Epithelial cell of proximal tubule (primary cell): ENCODE data around the gene PDZRN4. TPM values are rescaled to one million over a fixed set of nuclear protein-coding genes. Genes with fewer than 3 reads are reported as not detected.

Experiments
- DNase-seq: peaks from one replicate; pipeline ENCODE4 v3.0.0-alpha.2; 2011; ENCODE audit warnings: low read depth
- H3K4me3 ChIP-seq: 2 replicates; pipeline ENCODE4 v1.5.1; 2011; ENCODE audit warnings: low read depth, mild to moderate bottlenecking, low read length
- total RNA-seq: library from RNA; depleted of rRNA; stranded (reverse); fragments of >200 nt; gene quantifications from 2 replicates; pipeline ENCODE4 v1.2.3, GENCODE V29; 2015
- TF ChIP-seq, protein P1 (sequence below): conservative IDR thresholded peaks from 2 replicates; pipeline ENCODE4 v1.5.1; 2012; ENCODE audit warnings: low read depth, mild to moderate bottlenecking, low read length

PDZRN4 gene
- total RNA-seq, 1 donor from 2014 or later, result not detected

DNA sequence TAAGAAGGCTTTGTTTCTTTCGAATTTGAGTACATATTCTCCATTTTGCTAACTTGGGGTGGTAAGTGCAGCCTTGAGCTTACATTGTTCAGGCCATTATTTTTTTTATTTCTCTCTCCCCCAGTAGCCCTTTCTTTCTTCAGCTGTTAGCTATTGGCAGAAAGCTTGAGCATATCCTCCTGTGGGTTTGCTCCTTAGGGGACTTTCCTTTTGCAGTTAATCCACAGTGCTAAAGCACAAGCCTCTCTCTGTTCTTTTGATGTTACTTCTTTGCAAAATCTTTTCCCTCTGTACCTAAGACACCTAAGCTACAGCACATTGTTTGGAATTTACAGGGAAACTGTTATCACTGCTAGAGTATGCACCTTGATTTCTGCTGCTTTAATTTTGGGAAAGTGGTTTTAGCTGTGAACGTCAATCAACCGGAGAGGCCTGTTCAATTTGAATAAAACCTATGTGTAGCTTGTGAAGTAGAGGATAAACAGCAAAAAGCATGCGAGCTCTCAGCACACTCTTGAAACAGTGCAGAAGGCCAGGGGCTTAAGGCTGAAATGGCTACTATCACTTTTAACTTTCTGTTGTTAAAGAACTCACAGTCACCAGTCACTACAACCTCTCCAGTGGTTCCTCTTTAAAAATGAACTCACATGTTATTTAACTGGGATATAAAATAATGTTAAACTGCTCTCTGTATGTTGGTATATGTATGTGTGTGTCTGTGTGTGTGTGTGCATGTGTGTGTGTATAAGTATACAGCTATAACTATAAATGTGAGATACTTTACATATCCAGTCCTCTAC, 139.2 kb downstream of the PDZRN4 start:
- no peak overlapping the region for H3K4me3 ChIP-seq
- TF ChIP-seq, protein P1, sequence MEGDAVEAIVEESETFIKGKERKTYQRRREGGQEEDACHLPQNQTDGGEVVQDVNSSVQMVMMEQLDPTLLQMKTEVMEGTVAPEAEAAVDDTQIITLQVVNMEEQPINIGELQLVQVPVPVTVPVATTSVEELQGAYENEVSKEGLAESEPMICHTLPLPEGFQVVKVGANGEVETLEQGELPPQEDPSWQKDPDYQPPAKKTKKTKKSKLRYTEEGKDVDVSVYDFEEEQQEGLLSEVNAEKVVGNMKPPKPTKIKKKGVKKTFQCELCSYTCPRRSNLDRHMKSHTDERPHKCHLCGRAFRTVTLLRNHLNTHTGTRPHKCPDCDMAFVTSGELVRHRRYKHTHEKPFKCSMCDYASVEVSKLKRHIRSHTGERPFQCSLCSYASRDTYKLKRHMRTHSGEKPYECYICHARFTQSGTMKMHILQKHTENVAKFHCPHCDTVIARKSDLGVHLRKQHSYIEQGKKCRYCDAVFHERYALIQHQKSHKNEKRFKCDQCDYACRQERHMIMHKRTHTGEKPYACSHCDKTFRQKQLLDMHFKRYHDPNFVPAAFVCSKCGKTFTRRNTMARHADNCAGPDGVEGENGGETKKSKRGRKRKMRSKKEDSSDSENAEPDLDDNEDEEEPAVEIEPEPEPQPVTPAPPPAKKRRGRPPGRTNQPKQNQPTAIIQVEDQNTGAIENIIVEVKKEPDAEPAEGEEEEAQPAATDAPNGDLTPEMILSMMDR, result no peak
- no peak for DNase-seq

DNA sequence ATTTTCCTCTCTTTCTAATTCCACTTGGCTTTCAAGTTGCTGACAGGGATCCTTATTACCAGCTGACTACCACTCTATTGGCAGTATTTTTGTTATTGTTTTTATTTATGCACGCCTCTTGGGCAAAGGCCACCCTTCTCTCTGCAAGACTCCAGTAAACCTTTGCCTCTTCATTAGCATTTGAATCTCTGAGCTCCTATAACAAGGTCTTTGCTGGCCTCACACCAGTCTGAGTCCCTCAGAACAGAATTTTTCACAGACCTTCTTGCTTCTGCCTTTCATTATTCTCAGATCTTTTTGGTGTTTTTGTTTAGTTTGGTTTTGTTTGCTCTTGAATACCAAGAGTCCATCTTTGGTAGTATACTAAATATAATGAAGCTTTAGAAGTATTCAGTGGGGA, 145.9 kb downstream of the PDZRN4 start:
- DNase-seq, result no peak
- no peak overlapping the region for H3K4me3 ChIP-seq
- TF ChIP-seq, protein P1, result no peak

DNA sequence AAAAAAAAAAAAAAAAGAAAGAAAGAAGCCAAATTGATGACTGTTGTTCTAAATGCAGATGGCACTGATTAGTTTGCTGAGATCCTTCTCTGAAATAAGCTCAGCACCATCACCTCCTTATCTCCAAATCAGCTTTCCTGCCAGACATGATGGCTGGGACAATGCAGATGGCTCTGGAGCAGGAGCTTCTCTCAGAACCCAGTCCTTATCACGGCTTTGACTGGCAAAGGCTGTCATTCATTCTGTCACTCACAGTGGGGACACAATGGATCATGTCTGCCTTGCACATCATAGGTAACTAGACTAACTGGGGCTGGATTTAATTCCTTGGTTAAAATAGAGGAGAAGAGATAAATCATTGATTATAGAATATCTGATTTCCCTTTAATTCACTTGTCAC, 146.3 kb downstream of the PDZRN4 start:
- H3K4me3 ChIP-seq, result no peak overlapping the region
- TF ChIP-seq, protein P1, result no peak
- DNase-seq, result no peak

DNA sequence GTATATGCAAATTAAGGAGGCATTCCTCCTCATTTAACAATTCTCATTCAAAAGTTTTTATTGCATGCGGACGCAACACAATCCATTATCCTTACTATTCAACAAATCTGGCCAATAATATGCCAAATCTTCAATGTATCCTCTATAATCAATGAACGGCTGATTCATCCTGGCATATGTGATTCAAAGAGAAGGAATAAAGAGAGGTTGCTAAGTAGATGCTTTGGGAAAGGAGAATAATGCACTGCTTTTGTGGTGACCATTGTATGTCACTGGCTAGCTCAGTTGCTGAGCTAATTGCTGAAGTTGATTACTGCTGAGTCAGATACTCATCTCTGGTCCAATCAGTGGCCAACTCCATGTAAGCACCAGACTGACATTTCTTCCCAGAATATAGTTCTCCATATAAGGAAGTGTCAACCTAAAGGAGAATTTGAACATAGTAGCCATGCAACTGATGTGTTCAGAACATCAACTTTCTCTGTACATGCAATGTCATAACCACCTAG, 148.0 kb downstream of the PDZRN4 start:
- no peak overlapping the region for H3K4me3 ChIP-seq
- no peak for DNase-seq
- TF ChIP-seq, protein P1, result no peak

DNA sequence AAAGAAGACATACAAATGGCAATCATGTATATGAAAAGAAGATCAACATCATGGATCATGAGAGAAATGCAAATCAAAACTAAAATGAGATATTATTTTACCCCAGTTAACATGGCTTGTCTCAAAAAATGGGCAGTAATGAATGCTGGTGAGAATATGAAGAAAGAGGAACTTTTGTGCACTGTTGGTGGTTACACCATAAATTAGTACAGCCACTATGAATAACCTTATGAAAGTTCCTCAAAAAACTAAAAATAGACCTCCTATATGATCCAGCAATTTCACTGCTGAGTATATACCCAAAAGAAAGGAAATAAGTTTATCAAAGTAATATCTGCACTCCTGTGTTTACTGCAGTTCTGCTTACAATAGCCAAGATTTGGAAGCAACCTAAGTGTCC, 151.7 kb downstream of the PDZRN4 start:
- TF ChIP-seq, protein P1, result no peak
- H3K4me3 ChIP-seq, result no peak overlapping the region
- no peak for DNase-seq

DNA sequence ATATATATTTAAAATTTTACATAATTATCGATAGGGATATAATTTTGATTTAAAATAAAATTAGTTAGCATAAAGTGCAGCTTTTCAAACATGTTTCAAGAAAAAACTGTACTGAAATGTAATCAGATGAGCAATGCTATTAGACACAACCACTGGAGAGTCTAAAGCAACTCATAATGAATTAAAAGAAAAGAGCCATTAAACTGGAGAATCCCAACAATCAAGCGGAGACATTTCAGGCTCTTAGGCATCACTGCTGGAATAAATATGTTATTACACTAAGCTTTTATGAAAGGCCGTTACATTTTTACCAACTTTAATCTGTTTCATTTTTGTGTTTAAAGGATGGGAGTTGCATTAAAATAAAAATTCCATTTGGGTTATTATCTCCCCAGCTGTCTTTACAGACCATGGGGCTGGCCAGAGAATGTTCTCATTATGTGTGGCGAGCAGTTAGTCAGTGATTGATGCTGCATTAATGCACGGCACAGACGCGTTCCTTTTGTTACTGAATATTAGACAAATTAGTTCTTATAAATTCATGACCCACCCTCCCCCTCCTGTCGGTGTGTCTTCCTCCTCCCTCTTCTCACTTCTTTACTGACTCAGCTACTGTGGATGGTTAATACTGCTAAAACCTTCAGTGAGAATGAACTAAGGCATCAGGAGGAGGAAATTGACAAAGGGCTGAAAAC, 156.8 kb downstream of the PDZRN4 start:
- no peak overlapping the region for H3K4me3 ChIP-seq
- TF ChIP-seq, protein P1, result no peak
- no peak for DNase-seq
